ENCODE data around the gene GFRA1. TPM values are rescaled to one million over a fixed set of nuclear protein-coding genes. Genes with fewer than 3 reads are reported as not detected.

The GFRA1 gene, protein sequence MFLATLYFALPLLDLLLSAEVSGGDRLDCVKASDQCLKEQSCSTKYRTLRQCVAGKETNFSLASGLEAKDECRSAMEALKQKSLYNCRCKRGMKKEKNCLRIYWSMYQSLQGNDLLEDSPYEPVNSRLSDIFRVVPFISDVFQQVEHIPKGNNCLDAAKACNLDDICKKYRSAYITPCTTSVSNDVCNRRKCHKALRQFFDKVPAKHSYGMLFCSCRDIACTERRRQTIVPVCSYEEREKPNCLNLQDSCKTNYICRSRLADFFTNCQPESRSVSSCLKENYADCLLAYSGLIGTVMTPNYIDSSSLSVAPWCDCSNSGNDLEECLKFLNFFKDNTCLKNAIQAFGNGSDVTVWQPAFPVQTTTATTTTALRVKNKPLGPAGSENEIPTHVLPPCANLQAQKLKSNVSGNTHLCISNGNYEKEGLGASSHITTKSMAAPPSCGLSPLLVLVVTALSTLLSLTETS
- total RNA-seq = 100 to 1,000 TPM in 1 of 2 donors, 10 to 100 TPM in 1; 30.5 to 109 TPM
- polyA plus RNA-seq (ENCODE audit: insufficient read length in 2 of 2) = 10 to 100 TPM; 50.1 to 60.1 TPM
- long read RNA-seq, donor 1, full-length matches to known transcripts = 3 of 3 reads
- long read RNA-seq, donor 1, partial matches to known transcripts = 0 of 3 reads
- long read RNA-seq, donor 1, other reads (novel, unspliced or antisense) = 0 of 3 reads
- long read RNA-seq, donor 2 = 0 reads
- long read RNA-seq, donor 3 = 0 reads
- long read RNA-seq, donor 4 = 0 reads

GRCh38 chr10:116272440-116273283 lies at the start of gene GFRA1:
GFRA1 (minus strand) TSS chr10:116273206; CDS start chr10:116272029, 1,177 bp downstream.
- peak within 1 kb of the TSS; percentile 84 for H3K27ac ChIP-seq (ENCODE audit: low read depth, low read length)
- peak within 1 kb of the TSS; percentile 52 for H3K4me3 ChIP-seq (ENCODE audit: low read depth, low read length)
- DNase-seq (ENCODE audit: low read depth in 4 of 6, low spot score in 6 of 6) = peak in 2 of 6 donors; percentile 25 to 67
- H3K9me3 ChIP-seq (ENCODE audit: control insufficient read depth, insufficient read depth, low read length) = no peaks in the 10 kb centered on the region
- under 1% methylated on average over 64 of the region's 72 CpGs for WGBS (ENCODE audit: insufficient coverage)
- peaks cover 4% of the 10 kb centered on the region for H3K36me3 ChIP-seq (ENCODE audit: control insufficient read depth, insufficient read depth, low read length)
- peaks cover 33% of the 10 kb centered on the region for H3K4me1 ChIP-seq (ENCODE audit: control insufficient read depth, insufficient read depth, low read length)
- peaks cover 7% of the 10 kb centered on the region for H3K27me3 ChIP-seq (ENCODE audit: control insufficient read depth, insufficient read depth, low read length)

GRCh38 chr10:116316503-116316902 lies 43.5 kb upstream of the GFRA1 start:
- Histone ChIP-seq H3K36me3 (ENCODE audit: control insufficient read depth, insufficient read depth, low read length) (no peaks in the 10 kb centered on the region), H3K4me3 (ENCODE audit: low read depth, low read length) (no peak overlapping the region), H3K27me3 (ENCODE audit: control insufficient read depth, insufficient read depth, low read length) (no peaks in the 10 kb centered on the region), H3K9me3 (ENCODE audit: control insufficient read depth, insufficient read depth, low read length) (no peaks in the 10 kb centered on the region), H3K4me1 (ENCODE audit: control insufficient read depth, insufficient read depth, low read length) (no peaks in the 10 kb centered on the region), H3K27ac (ENCODE audit: low read depth, low read length) (no peak overlapping the region)
- DNase-seq (ENCODE audit: low read depth in 4 of 6, low spot score in 6 of 6) = peak in 1 of 6 donors; percentile 8
- WGBS (ENCODE audit: insufficient coverage) = 11% methylated on average over 1 of the region's 2 CpGs

- Histone ChIP-seq H3K36me3 (ENCODE audit: control insufficient read depth, insufficient read depth, low read length) (no peaks in the 10 kb centered on the region), H3K4me3 (ENCODE audit: low read depth, low read length) (no peak overlapping the region), H3K4me1 (ENCODE audit: control insufficient read depth, insufficient read depth, low read length) (no peaks in the 10 kb centered on the region), H3K9me3 (ENCODE audit: control insufficient read depth, insufficient read depth, low read length) (no peaks in the 10 kb centered on the region), H3K27ac (ENCODE audit: low read depth, low read length) (no peak overlapping the region), H3K27me3 (ENCODE audit: control insufficient read depth, insufficient read depth, low read length) (no peaks in the 10 kb centered on the region)
- peak in 3 of 6 donors; percentile 35 to 90 (median 82) for DNase-seq (ENCODE audit: low read depth in 4 of 6, low spot score in 6 of 6)
- WGBS (ENCODE audit: insufficient coverage) = no CpG with 5 or more reads among the region's 4 CpGs
These were observed 39.5 kb upstream of the GFRA1 start for GRCh38 chr10:116312548-116312947.

DNA sequence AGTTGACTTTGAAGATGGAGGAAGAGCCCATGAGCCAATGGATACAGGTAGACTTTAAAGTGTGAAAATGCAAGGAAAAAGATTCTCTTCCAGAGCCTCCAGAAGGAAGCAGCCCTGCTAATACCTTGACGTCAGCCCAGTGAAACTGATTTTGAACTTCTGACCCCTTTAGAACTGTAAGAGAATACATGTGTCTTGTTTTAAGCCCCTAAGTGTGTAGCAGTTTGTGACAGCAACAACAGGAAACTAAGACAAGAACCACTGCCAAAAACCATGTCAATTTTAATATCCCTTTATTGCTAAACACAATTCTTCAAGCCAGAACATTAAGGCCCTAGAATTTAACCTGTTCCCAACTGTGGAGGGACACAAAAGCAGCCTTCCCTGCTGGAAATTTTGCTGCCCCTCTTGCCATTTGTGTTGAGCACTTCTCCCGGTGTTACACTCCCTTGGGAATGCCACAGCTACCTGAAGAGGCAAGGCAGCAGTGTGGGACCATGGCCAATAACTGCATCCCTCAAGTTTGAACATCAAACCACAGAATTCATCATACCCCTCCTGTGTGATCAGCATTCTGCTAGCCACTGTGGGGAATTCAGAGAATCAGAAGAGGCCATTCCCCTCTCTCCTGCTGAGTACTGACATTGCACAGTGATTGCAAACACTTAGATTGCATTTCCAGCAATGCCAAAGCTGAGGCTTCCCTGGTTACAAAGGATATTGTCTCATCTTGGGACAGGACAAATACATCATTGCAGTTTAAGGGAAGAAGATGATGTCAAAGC lies 38.9 kb upstream of the GFRA1 start:
- Histone ChIP-seq H3K27me3 (ENCODE audit: control insufficient read depth, insufficient read depth, low read length) (no peaks in the 10 kb centered on the region), H3K27ac (ENCODE audit: low read depth, low read length) (no peak overlapping the region), H3K9me3 (ENCODE audit: control insufficient read depth, insufficient read depth, low read length) (no peaks in the 10 kb centered on the region), H3K4me3 (ENCODE audit: low read depth, low read length) (no peak overlapping the region), H3K36me3 (ENCODE audit: control insufficient read depth, insufficient read depth, low read length) (no peaks in the 10 kb centered on the region), H3K4me1 (ENCODE audit: control insufficient read depth, insufficient read depth, low read length) (no peaks in the 10 kb centered on the region)
- WGBS (ENCODE audit: insufficient coverage) = 100% methylated on average over 1 of the region's 2 CpGs
- DNase-seq (ENCODE audit: low read depth in 4 of 6, low spot score in 6 of 6) = no peak

GRCh38 chr10:116311016-116311415 lies 38.0 kb upstream of the GFRA1 start:
- 83% methylated on average over 1 of the region's 5 CpGs for WGBS (ENCODE audit: insufficient coverage)
- H3K27ac ChIP-seq (ENCODE audit: low read depth, low read length) = no peak overlapping the region
- H3K4me1 ChIP-seq (ENCODE audit: control insufficient read depth, insufficient read depth, low read length) = no peaks in the 10 kb centered on the region
- no peak for DNase-seq (ENCODE audit: low read depth in 4 of 6, low spot score in 6 of 6)
- H3K36me3 ChIP-seq (ENCODE audit: control insufficient read depth, insufficient read depth, low read length) = no peaks in the 10 kb centered on the region
- H3K27me3 ChIP-seq (ENCODE audit: control insufficient read depth, insufficient read depth, low read length) = no peaks in the 10 kb centered on the region
- H3K4me3 ChIP-seq (ENCODE audit: low read depth, low read length) = no peak overlapping the region
- H3K9me3 ChIP-seq (ENCODE audit: control insufficient read depth, insufficient read depth, low read length) = no peaks in the 10 kb centered on the region

DNA sequence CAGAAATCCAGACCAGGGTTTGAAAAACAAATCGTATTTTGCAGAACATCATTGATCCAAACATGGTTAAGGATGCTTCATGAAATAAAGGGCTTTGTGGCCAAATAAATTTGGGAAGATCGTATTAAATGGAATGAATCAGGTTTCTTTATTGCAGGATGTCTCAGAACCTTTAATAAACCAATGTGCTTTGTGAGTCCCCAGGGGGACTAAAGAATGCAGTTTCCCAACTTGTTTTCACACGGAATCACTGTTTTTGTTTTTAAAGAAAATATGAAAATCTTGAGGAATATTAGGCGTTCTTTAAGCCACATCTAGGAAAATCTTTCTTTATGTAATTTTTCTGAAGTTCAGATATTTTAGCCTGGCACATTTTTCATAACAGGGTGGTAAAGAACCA lies 34.4 kb upstream of the GFRA1 start:
- Histone ChIP-seq H3K4me3 (ENCODE audit: low read depth, low read length) (no peak overlapping the region), H3K27ac (ENCODE audit: low read depth, low read length) (no peak overlapping the region), H3K9me3 (ENCODE audit: control insufficient read depth, insufficient read depth, low read length) (no peaks in the 10 kb centered on the region), H3K27me3 (ENCODE audit: control insufficient read depth, insufficient read depth, low read length) (no peaks in the 10 kb centered on the region), H3K4me1 (ENCODE audit: control insufficient read depth, insufficient read depth, low read length) (no peaks in the 10 kb centered on the region), H3K36me3 (ENCODE audit: control insufficient read depth, insufficient read depth, low read length) (no peaks in the 10 kb centered on the region)
- no peak for DNase-seq (ENCODE audit: low read depth in 4 of 6, low spot score in 6 of 6)
- WGBS (ENCODE audit: insufficient coverage) = 83% methylated on average over 2 of the region's 4 CpGs

GRCh38 chr10:116306847-116307246 lies 33.8 kb upstream of the GFRA1 start:
- H3K4me3 ChIP-seq (ENCODE audit: low read depth, low read length) = no peak overlapping the region
- no peaks in the 10 kb centered on the region for H3K9me3 ChIP-seq (ENCODE audit: control insufficient read depth, insufficient read depth, low read length)
- no peak overlapping the region for H3K27ac ChIP-seq (ENCODE audit: low read depth, low read length)
- no CpG with 5 or more reads among the region's 2 CpGs for WGBS (ENCODE audit: insufficient coverage)
- no peak for DNase-seq (ENCODE audit: low read depth in 4 of 6, low spot score in 6 of 6)
- no peaks in the 10 kb centered on the region for H3K27me3 ChIP-seq (ENCODE audit: control insufficient read depth, insufficient read depth, low read length)
- H3K36me3 ChIP-seq (ENCODE audit: control insufficient read depth, insufficient read depth, low read length) = no peaks in the 10 kb centered on the region
- no peaks in the 10 kb centered on the region for H3K4me1 ChIP-seq (ENCODE audit: control insufficient read depth, insufficient read depth, low read length)

- Histone ChIP-seq H3K4me1 (ENCODE audit: control insufficient read depth, insufficient read depth, low read length) (no peaks in the 10 kb centered on the region), H3K9me3 (ENCODE audit: control insufficient read depth, insufficient read depth, low read length) (no peaks in the 10 kb centered on the region), H3K27me3 (ENCODE audit: control insufficient read depth, insufficient read depth, low read length) (no peaks in the 10 kb centered on the region), H3K36me3 (ENCODE audit: control insufficient read depth, insufficient read depth, low read length) (no peaks in the 10 kb centered on the region), H3K27ac (ENCODE audit: low read depth, low read length) (no peak overlapping the region), H3K4me3 (ENCODE audit: low read depth, low read length) (no peak overlapping the region)
- WGBS (ENCODE audit: insufficient coverage) = no CpG with 5 or more reads among the region's 1 CpG
- no peak for DNase-seq (ENCODE audit: low read depth in 4 of 6, low spot score in 6 of 6)
These were observed 31.9 kb upstream of the GFRA1 start for GRCh38 chr10:116304923-116305322.

DNA sequence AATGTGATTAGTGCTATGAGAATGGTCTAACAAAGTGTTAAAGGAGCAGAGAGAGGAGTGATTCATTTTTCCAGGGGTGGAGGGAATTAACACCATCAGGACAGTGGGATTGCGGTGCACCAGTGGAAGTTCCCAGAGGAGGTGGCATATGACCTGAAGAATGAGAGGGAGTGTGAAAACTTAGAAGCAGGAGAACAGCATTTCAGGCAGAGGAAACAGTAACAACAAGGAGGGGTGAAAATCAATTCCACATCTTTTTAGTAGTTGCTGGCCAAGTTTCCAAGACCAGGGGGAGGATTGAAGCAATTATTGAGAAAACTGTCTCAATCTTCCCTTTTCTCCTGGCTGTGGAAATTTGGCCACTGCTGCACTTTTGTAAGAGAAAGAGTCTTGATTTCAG lies 27.5 kb upstream of the GFRA1 start:
- Histone ChIP-seq H3K9me3 (ENCODE audit: control insufficient read depth, insufficient read depth, low read length) (no peaks in the 10 kb centered on the region), H3K4me3 (ENCODE audit: low read depth, low read length) (no peak overlapping the region), H3K27me3 (ENCODE audit: control insufficient read depth, insufficient read depth, low read length) (no peaks in the 10 kb centered on the region), H3K27ac (ENCODE audit: low read depth, low read length) (no peak overlapping the region), H3K36me3 (ENCODE audit: control insufficient read depth, insufficient read depth, low read length) (no peaks in the 10 kb centered on the region), H3K4me1 (ENCODE audit: control insufficient read depth, insufficient read depth, low read length) (no peaks in the 10 kb centered on the region)
- no peak for DNase-seq (ENCODE audit: low read depth in 4 of 6, low spot score in 6 of 6)
- 100% methylated on average over 1 of the region's 1 CpG for WGBS (ENCODE audit: insufficient coverage)

Measured in spinal cord (tissue), 10 donors.